H1 (cell line): ENCODE measurements around the gene HOGA1. TPM values are rescaled to one million over a fixed set of nuclear protein-coding genes. Genes with fewer than 3 reads are reported as not detected.
A peak's percentile ranks its signal among the peaks of the same experiment; 100 is the strongest.

Experiments used
- CTCF ChIA-PET: fragments of 300-600 bp; sonication (Branson Sonifier 250); formaldehyde crosslinking; loops from one replicate; lab custom pipeline; 2021; ENCODE audit not compliant: partially characterized antibody; lab: Charles Lee
- POLR2A ChIA-PET: fragments of 300-600 bp; sonication (Branson Sonifier 250); formaldehyde crosslinking; loops from one replicate; lab custom pipeline; 2021; ENCODE audit warnings: inconsistent platforms; ENCODE audit not compliant: partially characterized antibody; lab: Charles Lee
- DNase-seq, 2 experiments: peaks; one replicate each; pipeline versions ENCODE4 v3.0.0 to v3.0.0-alpha.2; 2010 to 2022; ENCODE audit warnings: low spot score in 2 of 2, low read depth in 1 of 2, mixed read lengths in 1 of 2
- FAIRE-seq: peaks from 2 replicates; lab custom pipeline; 2011; peaks lifted over from hg19 to GRCh38; lab: Jason Lieb, UNC
- H2AFZ ChIP-seq: 2 replicates; pipeline ENCODE4 v1.8.1; 2012; ENCODE audit warnings: low read length, inconsistent platforms
- H2AK5ac ChIP-seq: 2 replicates; pipeline ENCODE4 v1.6.1; 2013; ENCODE audit warnings: low read depth, low read length
- H2BK120ac ChIP-seq: replicated peaks from 2 replicates; pipeline ENCODE3; 2013; ENCODE audit warnings: low read depth, low read length, inconsistent platforms
- H2BK12ac ChIP-seq: 2 replicates; pipeline ENCODE4 v1.6.1; 2013; ENCODE audit warnings: low read depth, low read length
- H2BK15ac ChIP-seq: 2 replicates; pipeline ENCODE4 v1.6.1; 2013; ENCODE audit warnings: low read length
- H2BK20ac ChIP-seq: 2 replicates; pipeline ENCODE4 v1.6.1; 2013; ENCODE audit warnings: low read length
- H2BK5ac ChIP-seq: 2 replicates; pipeline ENCODE4 v1.6.1; 2013; ENCODE audit warnings: low read depth, low read length
- H3K14ac ChIP-seq: 2 replicates; pipeline ENCODE4 v1.6.1; 2013; ENCODE audit warnings: inconsistent platforms; ENCODE audit not compliant: insufficient read length
- H3K18ac ChIP-seq: 2 replicates; pipeline ENCODE4 v1.6.1; 2013; ENCODE audit warnings: low read length; ENCODE audit errors: extremely low read depth
- H3K23ac ChIP-seq: 2 replicates; pipeline ENCODE4 v1.6.1; 2013; ENCODE audit warnings: inconsistent platforms; ENCODE audit not compliant: insufficient read length
- H3K23me2 ChIP-seq: 2 replicates; pipeline ENCODE4 v1.6.1; 2013; ENCODE audit warnings: low read depth, low read length
- H3K27ac ChIP-seq: 2 replicates; pipeline ENCODE4 v1.6.1; 2011; ENCODE audit warnings: low read depth, low read length, inconsistent platforms
- H3K27me3 ChIP-seq, 4 experiments: replicated peaks in 1 of 4; 1 replicate in 1 of 4; 2 replicates in 3 of 4; pipeline versions ENCODE4 v1.6.1 to v1.8.1; 2011 to 2013; ENCODE audit warnings: low read length in 3 of 4, mild to moderate bottlenecking in 3 of 4, inconsistent platforms in 2 of 4, mixed read lengths in 2 of 4, moderate library complexity in 1 of 4; ENCODE audit not compliant: control insufficient read depth in 3 of 4, insufficient read depth in 3 of 4; ENCODE audit errors: extremely low read depth in 1 of 4
- H3K36me3 ChIP-seq, 4 experiments: 2 replicates each; pipeline versions ENCODE4 v1.6.1 to v1.8.1; 2011 to 2013; ENCODE audit warnings: mild to moderate bottlenecking in 4 of 4, low read length in 3 of 4, moderate library complexity in 2 of 4, control low read depth in 1 of 4, inconsistent platforms in 1 of 4; ENCODE audit not compliant: insufficient read depth in 4 of 4, control insufficient read depth in 2 of 4
- H3K4ac ChIP-seq: replicated peaks from 2 replicates; pipeline ENCODE3; 2013; ENCODE audit warnings: low read length, low read depth, mixed read lengths, inconsistent platforms; ENCODE audit not compliant: insufficient read length
- H3K4me1 ChIP-seq, 4 experiments: replicated peaks in 1 of 4; 1 replicate in 1 of 4; 2 replicates in 3 of 4; pipeline versions ENCODE4 v1.6.1 to v1.8.1; 2011 to 2013; ENCODE audit warnings: low read length in 3 of 4, inconsistent platforms in 2 of 4, mixed read lengths in 1 of 4; ENCODE audit not compliant: insufficient read depth in 4 of 4, control insufficient read depth in 3 of 4
- H3K4me2 ChIP-seq, 2 experiments: 2 replicates each; pipeline versions ENCODE4 v1.6.1 to v1.8.1; 2011 to 2013; ENCODE audit warnings: low read depth in 2 of 2, low read length in 2 of 2, control low read depth in 1 of 2, inconsistent platforms in 1 of 2, mild to moderate bottlenecking in 1 of 2; ENCODE audit not compliant: insufficient read depth in 1 of 2
- H3K4me3 ChIP-seq, 4 experiments: fragments of 200-600, 300-600 bp in 1 of 4; sonication (generic), shearing (Covaris generic), sonication (Bioruptor Twin) in 1 of 4; 2 replicates each; pipeline versions ENCODE4 v1.5.1 to v1.8.1; 2011 to 2016; ENCODE audit warnings: low read length in 4 of 4, low read depth in 3 of 4, control low read depth in 2 of 4, inconsistent platforms in 2 of 4, mild to moderate bottlenecking in 2 of 4, mixed read lengths in 1 of 4, moderate library complexity in 1 of 4; ENCODE audit not compliant: insufficient read depth in 2 of 4; ENCODE audit errors: extremely low read depth in 1 of 4
- H3K56ac ChIP-seq: replicated peaks from 2 replicates; pipeline ENCODE3; 2013; ENCODE audit warnings: low read depth, mild to moderate bottlenecking, mixed read lengths, low read length, inconsistent platforms; ENCODE audit not compliant: insufficient read length
- H3K79me1 ChIP-seq: 2 replicates; pipeline ENCODE4 v1.6.1; 2013; ENCODE audit warnings: low read depth, low read length, control low read depth
- H3K79me2 ChIP-seq, 2 experiments: 2 replicates each; pipeline versions ENCODE4 v1.6.1 to v1.8.1; 2012 to 2013; ENCODE audit warnings: low read length in 2 of 2, mild to moderate bottlenecking in 2 of 2, inconsistent platforms in 1 of 2; ENCODE audit not compliant: insufficient read depth in 2 of 2, control insufficient read depth in 1 of 2
- H3K9ac ChIP-seq, 4 experiments: replicated peaks in 1 of 4; 1 replicate in 1 of 4; 2 replicates in 3 of 4; pipeline versions ENCODE4 v1.6.1 to v1.8.1; 2011 to 2013; ENCODE audit warnings: low read depth in 3 of 4, low read length in 3 of 4, control low read depth in 2 of 4, mild to moderate bottlenecking in 2 of 4, moderate library complexity in 2 of 4, inconsistent platforms in 1 of 4; ENCODE audit errors: extremely low read depth in 1 of 4
- H3K9me3 ChIP-seq, 2 experiments: 2 replicates each; pipeline versions ENCODE4 v1.6.1 to v1.8.1; 2012 to 2013; ENCODE audit warnings: mild to moderate bottlenecking in 2 of 2, moderate library complexity in 2 of 2, control low read depth in 1 of 2, inconsistent platforms in 1 of 2, low read depth in 1 of 2, low read length in 1 of 2, mixed read lengths in 1 of 2; ENCODE audit not compliant: insufficient read depth in 2 of 2
- H4K20me1 ChIP-seq, 2 experiments: replicated peaks in 1 of 2; 2 replicates each; pipeline versions ENCODE3 to v1.8.1; 2011 to 2013; ENCODE audit warnings: inconsistent platforms in 2 of 2, low read length in 2 of 2, mild to moderate bottlenecking in 1 of 2; ENCODE audit not compliant: insufficient read depth in 2 of 2, control insufficient read depth in 1 of 2
- H4K5ac ChIP-seq: 2 replicates; pipeline ENCODE4 v1.6.1; 2013; ENCODE audit warnings: low read length, low read depth, mixed read lengths, inconsistent platforms; ENCODE audit not compliant: insufficient read length
- H4K8ac ChIP-seq: 2 replicates; pipeline ENCODE4 v1.8.0; 2013; ENCODE audit warnings: mild to moderate bottlenecking, moderate library complexity, low read length, inconsistent platforms; ENCODE audit not compliant: insufficient read depth; ENCODE audit errors: extremely low read depth
- H4K91ac ChIP-seq: replicated peaks from 2 replicates; pipeline ENCODE3; 2013; ENCODE audit warnings: low read length, mixed read lengths, inconsistent platforms; ENCODE audit not compliant: insufficient read length
- CBX8 ChIP-seq: fragments of 300-800, 300-1000 bp; sonication (generic); IDR thresholded peaks from 2 replicates; pipeline ENCODE4 v1.7.1; 2016; ENCODE audit warnings: low read depth, low read length, borderline replicate concordance
- EGR1 ChIP-seq: IDR thresholded peaks from 2 replicates; pipeline ENCODE4 v1.6.1; 2011; ENCODE audit warnings: low read depth, low read length, borderline replicate concordance
- EZH2 ChIP-seq: fragments of 200-600 bp; sonication (generic); IDR thresholded peaks from 2 replicates; pipeline ENCODE4 v1.7.1; 2012; ENCODE audit warnings: low read depth, mild to moderate bottlenecking, moderate library complexity, low read length, inconsistent platforms; ENCODE audit not compliant: severe bottlenecking
- GABPA ChIP-seq: IDR thresholded peaks from 2 replicates; pipeline ENCODE4 v1.6.1; 2011; ENCODE audit warnings: mild to moderate bottlenecking, low read length, moderate library complexity, borderline replicate concordance; ENCODE audit not compliant: insufficient read depth
- JUN ChIP-seq: IDR thresholded peaks from 2 replicates; pipeline ENCODE4 v1.6.1; 2011; ENCODE audit warnings: low read depth, mild to moderate bottlenecking, improper control_type of control experiment, low read length
- MAX ChIP-seq: IDR thresholded peaks from 2 replicates; pipeline ENCODE4 v1.6.1; 2012; ENCODE audit warnings: inconsistent platforms
- RAD21 ChIP-seq, 2 experiments: IDR thresholded peaks in 1 of 2; conservative IDR thresholded peaks in 1 of 2; 2 replicates each; pipeline ENCODE4 v1.6.1; 2011; ENCODE audit warnings: low read depth in 2 of 2, low read length in 2 of 2, improper control_type of control experiment in 1 of 2, inconsistent platforms in 1 of 2, mild to moderate bottlenecking in 1 of 2, moderate library complexity in 1 of 2
- SUZ12 ChIP-seq: fragments of 200-600 bp; sonication (generic); IDR thresholded peaks from 2 replicates; pipeline ENCODE4 v1.6.1; 2012; ENCODE audit warnings: mild to moderate bottlenecking, inconsistent platforms, low read length, moderate library complexity, mixed read lengths
- USF2 ChIP-seq: IDR thresholded peaks from 2 replicates; pipeline ENCODE4 v1.6.1; 2011; ENCODE audit warnings: low read length, improper control_type of control experiment
- ZNF274 ChIP-seq: IDR thresholded peaks from 2 replicates; pipeline ENCODE4 v1.7.0; 2012; ENCODE audit warnings: low read length, borderline replicate concordance; ENCODE audit errors: extremely low read depth
- WGBS, 2 experiments: shearing (Covaris generic) in 1 of 2; methylation state at CpG; one replicate each; pipeline versions ENCODE4 v1.1.6 to v1.1.7; 2013 to 2015; ENCODE audit warnings: low lambda C conversion rate in 2 of 2, mixed read lengths in 2 of 2, inconsistent platforms in 1 of 2, low coverage in 1 of 2, missing lambda C conversion rate in 1 of 2; ENCODE audit not compliant: insufficient replicate concordance in 2 of 2, insufficient coverage in 1 of 2, insufficient read length in 1 of 2; ENCODE audit errors: extremely low coverage in 1 of 2, missing lambda C conversion rate in 1 of 2; 5-methylcytosine and 5-hydroxymethylcytosine counted together
- polyA plus RNA-seq, 7 experiments: library from polyadenylated mRNA; depleted of rRNA in 3 of 7; stranded (reverse) in 5 of 7; unstranded in 2 of 7; fragments of >200 nt in 5 of 7; fragments of 200-250 nt in 2 of 7; gene quantifications; 1 replicate in 5 of 7; 2 replicates in 1 of 7; 4 replicates in 1 of 7; pipeline versions ENCODE4 v1.2.1 to v1.2.3, GENCODE V29; 2011 to 2013; ENCODE audit warnings: missing spikeins in 2 of 7, mixed read lengths in 2 of 7
- total RNA-seq: library from RNA; stranded (reverse); fragmentation: NEBNext Ultra II Directional; extraction: Animal tissue kit (Norgen Biotek cat#: 25700); gene quantifications from 2 replicates; pipeline ENCODE4 v1.2.1, GENCODE V29; 2021
- TF ChIP-seq, protein P1 (sequence below): IDR thresholded peaks from 2 replicates; pipeline ENCODE4 v1.6.1; 2012; ENCODE audit warnings: inconsistent platforms

Gene HOGA1
- total and polyA plus RNA-seq, 2 of the 8 experiments (the other 6 are each of a cell fraction or from before 2014, with no cell fraction given), result 0.28 to 1.00 TPM

- H2BK12ac ChIP-seq, result no peak overlapping the region
- 83% methylated on average over 1 of the region's 1 CpG; no CpG with 5 or more reads in 1 of the 2 experiments for WGBS, 2 experiments
- no peak overlapping the region for H4K8ac ChIP-seq
- FAIRE-seq (no peak), DNase-seq (no peak)
- H4K20me1 ChIP-seq, result no peaks in the 10 kb centered on the region
- H3K79me1 ChIP-seq, result peaks cover 2% of the 10 kb centered on the region
- H3K79me2 ChIP-seq, result peaks cover 5 to 51% of the 10 kb centered on the region in 2 experiments; a peak in 3 of 4 replicates
- no peak overlapping the region for H3K4me3 ChIP-seq
- H3K4me1 ChIP-seq, result peaks cover 5 to 11% (median 9%) of the 10 kb centered on the region in 4 experiments; a peak in 6 of 7 replicates
- no peak overlapping the region for H2AFZ ChIP-seq
- H2BK15ac ChIP-seq, result no peak overlapping the region
- H3K9me3 ChIP-seq, result no peaks in the 10 kb centered on the region
- no peak overlapping the region for H4K91ac ChIP-seq
- no peaks in the 10 kb centered on the region; the same call in 1 of the 2 replicates for H3K23me2 ChIP-seq
- no peak overlapping the region for H3K4ac ChIP-seq
- peak overlapping the region in 1 of 2 experiments; percentile 77; a peak in 1 of 4 replicates for H3K4me2 ChIP-seq
- H3K27ac ChIP-seq, result no peak overlapping the region
- H3K36me3 ChIP-seq, result peaks cover 8 to 28% (median 22%) of the 10 kb centered on the region in 4 experiments
- CTCF ChIA-PET, result interaction anchor here (0.7 to 0.9 kb wide), 2 partner anchors 62 to 95 kb away, joined by 3 read pairs; no protein-coding TSS in a partner anchor
- no peak overlapping the region for H4K5ac ChIP-seq
- POLR2A ChIA-PET, result no interaction called here
- H2BK20ac ChIP-seq, result no peak overlapping the region
- H3K56ac ChIP-seq, result no peak overlapping the region
- no peak overlapping the region for H3K23ac ChIP-seq
- no peak overlapping the region for H2BK120ac ChIP-seq
- H3K27me3 ChIP-seq, result no peaks in the 10 kb centered on the region
- H3K14ac ChIP-seq, result no peak overlapping the region
- H3K9ac ChIP-seq, result no peak overlapping the region
- no peak overlapping the region for H3K18ac ChIP-seq
- H2AK5ac ChIP-seq, result no peak overlapping the region
- no peak overlapping the region for H2BK5ac ChIP-seq
- no peak for TF ChIP-seq MAX
- TF ChIP-seq USF2, result no peak
- TF ChIP-seq, protein P1, sequence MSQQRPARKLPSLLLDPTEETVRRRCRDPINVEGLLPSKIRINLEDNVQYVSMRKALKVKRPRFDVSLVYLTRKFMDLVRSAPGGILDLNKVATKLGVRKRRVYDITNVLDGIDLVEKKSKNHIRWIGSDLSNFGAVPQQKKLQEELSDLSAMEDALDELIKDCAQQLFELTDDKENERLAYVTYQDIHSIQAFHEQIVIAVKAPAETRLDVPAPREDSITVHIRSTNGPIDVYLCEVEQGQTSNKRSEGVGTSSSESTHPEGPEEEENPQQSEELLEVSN, result no peak
- TF ChIP-seq SUZ12, result no peak
- no peak for TF ChIP-seq GABPA
- no peak for TF ChIP-seq EGR1
- no peak for TF ChIP-seq JUN
- TF ChIP-seq RAD21 (IDR thresholded peaks at IDR 0.05 in 1 of 2, conservative IDR thresholded peaks at IDR 0.05 in 1 of 2; ENCODE audit: low read depth in 2 of 2, low read length in 2 of 2), result no peak
- no peak for TF ChIP-seq ZNF274
- TF ChIP-seq CBX8, result no peak
- TF ChIP-seq EZH2, result no peak
Measured at GRCh38 chr10:97647556-97647955, 63.4 kb downstream of the HOGA1 start.
